GM19023 (cell line): Measurements from ENCODE around the gene SYT9.
"Not testable (repeated sequence)": the region's sequence is repeated elsewhere in the genome, so short reads cannot be mapped to it uniquely, and the experiment has no call there.

Experiments used
- ATAC-seq: cut with Tn5 transposase; IDR thresholded peaks from one replicate; pipeline ENCODE4 v1.9.1; 2021; ENCODE audit warnings: mild to moderate bottlenecking, moderate library complexity; ENCODE audit not compliant: unreplicated experiment

Gene SYT9

GRCh38 chr11:7498193-7498592 lies 246.5 kb downstream of the SYT9 start:
- no peak for ATAC-seq

GRCh38 chr11:7499081-7499480 lies 247.4 kb downstream of the SYT9 start:
- no peak for ATAC-seq

GRCh38 chr11:7500251-7500650 lies 248.5 kb downstream of the SYT9 start:
- ATAC-seq = no peak

- ATAC-seq = no peak
Observed at GRCh38 chr11:7501251-7501650, 249.5 kb downstream of the SYT9 start.

- no peak for ATAC-seq
Observed at GRCh38 chr11:7501894-7502293, 250.2 kb downstream of the SYT9 start.

GRCh38 chr11:7506243-7506642 lies 254.5 kb downstream of the SYT9 start:
- no peak for ATAC-seq

GRCh38 chr11:7508087-7508486 lies 256.4 kb downstream of the SYT9 start:
- no peak for ATAC-seq

GRCh38 chr11:7509966-7510365 lies 258.3 kb downstream of the SYT9 start:
- ATAC-seq = no peak

GRCh38 chr11:7511401-7511800 lies 259.7 kb downstream of the SYT9 start:
- ATAC-seq = no peak

GRCh38 chr11:7512525-7513233 lies 261.0 kb downstream of the SYT9 start:
- ATAC-seq = peak; percentile 61

GRCh38 chr11:7513234-7514098 lies 261.8 kb downstream of the SYT9 start, which contains the start of gene PPFIBP2:
TSS of gene PPFIBP2 (plus strand) at chr11:7513999. CDS start at chr11:7549476, 35,477 bp downstream.
- ATAC-seq = peak; percentile 79

GRCh38 chr11:7514099-7514591 lies 262.4 kb downstream of the SYT9 start:
- peak; percentile 5 for ATAC-seq

- ATAC-seq = no peak
Observed at GRCh38 chr11:7515447-7515886, 263.8 kb downstream of the SYT9 start.

- no peak for ATAC-seq
Observed at GRCh38 chr11:7516475-7516874, 264.8 kb downstream of the SYT9 start.

GRCh38 chr11:7517743-7518142 lies 266.0 kb downstream of the SYT9 start:
- ATAC-seq = not testable (repeated sequence)
